GDM1 (cell line): ENCODE results near the gene DISP3.

Experiments
- DNase-seq: peaks from one replicate; lab custom pipeline; 2025; lab: John Stamatoyannopoulos, UW

The DISP3 gene

DNA sequence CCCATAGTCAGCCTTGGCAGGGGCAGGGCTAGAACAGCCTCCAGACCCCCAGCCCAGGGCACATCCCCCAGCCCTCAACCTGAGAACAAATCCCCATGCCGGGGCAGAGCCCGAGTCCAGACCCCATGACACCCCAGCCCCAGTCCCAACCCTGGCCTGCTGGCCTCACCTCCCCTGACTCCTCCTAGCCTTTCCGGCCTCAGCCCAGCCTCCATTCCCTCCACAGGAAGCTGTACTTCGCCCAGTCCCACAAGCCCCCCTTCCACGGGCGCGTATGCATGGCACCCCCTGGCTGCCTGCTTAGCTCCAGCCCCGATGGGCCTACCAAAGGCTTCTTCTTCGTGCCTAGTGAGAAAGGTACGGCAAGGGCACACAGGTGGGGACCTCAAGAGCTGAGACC, 50.4 kb downstream of the DISP3 start:
- no peak for DNase-seq

DNA sequence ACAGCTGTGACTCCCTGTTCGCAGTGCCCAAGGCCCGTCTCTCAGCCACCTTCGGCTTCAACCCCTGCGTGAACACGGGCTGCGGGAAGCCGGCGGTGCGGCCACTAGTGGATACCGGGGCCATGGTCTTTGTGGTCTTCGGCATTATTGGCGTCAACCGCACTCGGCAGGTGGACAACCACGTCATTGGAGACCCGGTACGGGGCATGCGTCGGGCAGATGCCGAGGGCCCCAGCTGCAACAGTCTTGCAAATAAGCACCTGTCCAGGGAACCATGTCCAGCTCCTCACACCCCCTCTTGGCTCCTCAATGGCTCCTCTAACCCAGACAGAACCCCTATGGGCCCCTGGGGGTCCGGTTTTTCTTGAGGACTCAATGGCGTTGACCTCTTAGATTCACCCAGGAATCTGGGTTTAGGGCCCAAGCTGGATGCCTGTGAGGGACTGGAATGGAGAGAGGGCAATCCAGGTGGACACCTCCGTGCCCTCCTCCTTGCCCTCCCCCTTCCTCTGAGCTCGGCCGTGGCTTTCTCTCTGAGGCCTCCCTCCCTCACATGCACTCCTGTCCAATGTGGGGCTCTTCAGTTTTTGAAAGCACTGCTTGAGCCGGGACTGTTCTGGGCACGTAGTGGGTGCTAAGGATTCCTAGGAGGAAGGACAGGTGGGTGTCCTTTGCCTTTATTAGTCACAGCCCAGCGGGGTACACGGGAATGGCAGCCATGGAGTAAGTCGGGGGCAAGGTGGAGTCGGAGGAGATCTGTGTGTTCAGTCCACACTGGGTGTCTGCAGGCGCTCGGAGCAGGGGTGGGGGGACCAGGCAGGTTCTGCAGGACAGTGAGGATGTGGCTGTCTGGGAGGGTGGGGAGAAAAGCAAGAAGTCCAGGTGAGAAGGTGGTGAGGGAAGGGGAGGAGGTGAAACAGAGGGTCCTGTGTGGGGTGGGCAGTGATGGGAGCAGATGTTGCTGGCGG, 51.1 kb downstream of the DISP3 start:
- DNase-seq = no peak

DNA sequence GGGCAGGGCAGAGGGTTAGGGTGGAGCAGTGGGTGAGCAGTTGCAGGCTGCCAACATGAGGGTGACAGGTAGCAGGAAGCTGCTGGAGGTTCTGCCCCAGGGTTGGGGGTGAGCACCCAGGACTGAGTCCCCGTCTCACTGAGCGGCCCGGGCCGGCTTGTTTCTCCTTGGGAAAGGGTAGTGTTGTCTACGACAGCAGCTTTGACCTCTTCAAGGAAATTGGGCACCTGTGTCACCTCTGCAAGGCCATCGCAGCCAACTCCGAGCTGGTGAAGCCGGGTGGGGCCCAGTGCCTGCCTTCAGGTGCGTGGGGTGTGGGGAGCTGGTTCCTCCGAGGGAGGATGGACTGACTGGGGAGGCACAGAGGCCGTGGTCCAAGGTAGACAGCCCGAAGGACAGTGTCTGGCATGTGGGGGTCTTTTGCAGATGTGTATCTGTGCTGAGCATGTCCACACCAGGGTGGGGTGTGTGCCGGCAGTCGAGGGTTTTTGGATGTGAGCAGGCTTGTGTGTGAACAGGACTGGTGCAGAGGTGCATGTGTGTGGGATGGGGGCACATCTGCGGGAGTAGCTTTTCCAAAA, 51.9 kb downstream of the DISP3 start:
- DNase-seq = no peak

DNA sequence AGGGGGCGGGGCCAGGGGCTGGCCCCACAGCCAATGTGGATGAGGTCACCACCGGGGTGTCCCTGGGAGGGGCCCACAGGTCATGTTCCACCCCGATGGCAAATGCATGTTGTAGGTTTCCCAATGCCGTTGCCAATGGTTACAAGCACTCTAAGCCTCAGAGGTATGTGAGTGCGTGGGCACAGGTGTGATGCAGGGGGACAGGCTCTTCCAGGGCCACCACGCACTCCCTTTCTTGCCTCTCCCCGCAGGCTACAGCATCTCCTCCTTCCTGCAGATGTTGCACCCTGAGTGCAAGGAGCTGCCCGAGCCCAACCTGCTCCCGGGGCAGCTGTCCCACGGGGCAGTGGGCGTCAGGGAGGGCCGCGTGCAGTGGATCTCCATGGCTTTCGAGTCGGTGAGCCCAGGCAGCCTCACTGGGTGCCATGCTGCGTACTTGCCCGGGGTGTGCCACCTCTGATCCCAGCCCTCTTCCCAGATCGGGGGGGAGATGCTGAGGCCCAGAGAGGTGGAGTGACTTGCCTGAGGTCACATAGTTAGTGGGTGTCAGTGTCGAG, 52.4 kb downstream of the DISP3 start:
- DNase-seq = no peak

DNA sequence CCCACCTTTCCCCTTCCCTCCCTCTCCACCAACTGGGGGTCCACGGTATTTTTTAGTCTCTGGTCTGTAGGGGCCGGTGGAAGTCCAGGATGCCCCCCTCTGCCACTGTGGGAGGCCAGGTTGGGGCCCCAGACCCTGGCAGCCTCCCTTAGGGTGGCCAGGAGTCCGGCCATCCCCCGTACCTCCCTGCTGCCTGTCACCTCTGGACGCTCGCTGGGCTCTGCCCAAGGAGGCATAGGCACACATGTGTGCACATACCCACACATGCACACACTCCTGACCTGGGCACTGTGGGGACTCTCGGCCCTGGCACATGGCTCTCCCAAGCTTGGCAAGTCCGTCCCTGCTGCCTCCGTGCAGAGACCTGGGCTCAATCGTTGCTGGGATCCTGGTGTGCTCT, 53.0 kb downstream of the DISP3 start:
- DNase-seq = no peak

DNA sequence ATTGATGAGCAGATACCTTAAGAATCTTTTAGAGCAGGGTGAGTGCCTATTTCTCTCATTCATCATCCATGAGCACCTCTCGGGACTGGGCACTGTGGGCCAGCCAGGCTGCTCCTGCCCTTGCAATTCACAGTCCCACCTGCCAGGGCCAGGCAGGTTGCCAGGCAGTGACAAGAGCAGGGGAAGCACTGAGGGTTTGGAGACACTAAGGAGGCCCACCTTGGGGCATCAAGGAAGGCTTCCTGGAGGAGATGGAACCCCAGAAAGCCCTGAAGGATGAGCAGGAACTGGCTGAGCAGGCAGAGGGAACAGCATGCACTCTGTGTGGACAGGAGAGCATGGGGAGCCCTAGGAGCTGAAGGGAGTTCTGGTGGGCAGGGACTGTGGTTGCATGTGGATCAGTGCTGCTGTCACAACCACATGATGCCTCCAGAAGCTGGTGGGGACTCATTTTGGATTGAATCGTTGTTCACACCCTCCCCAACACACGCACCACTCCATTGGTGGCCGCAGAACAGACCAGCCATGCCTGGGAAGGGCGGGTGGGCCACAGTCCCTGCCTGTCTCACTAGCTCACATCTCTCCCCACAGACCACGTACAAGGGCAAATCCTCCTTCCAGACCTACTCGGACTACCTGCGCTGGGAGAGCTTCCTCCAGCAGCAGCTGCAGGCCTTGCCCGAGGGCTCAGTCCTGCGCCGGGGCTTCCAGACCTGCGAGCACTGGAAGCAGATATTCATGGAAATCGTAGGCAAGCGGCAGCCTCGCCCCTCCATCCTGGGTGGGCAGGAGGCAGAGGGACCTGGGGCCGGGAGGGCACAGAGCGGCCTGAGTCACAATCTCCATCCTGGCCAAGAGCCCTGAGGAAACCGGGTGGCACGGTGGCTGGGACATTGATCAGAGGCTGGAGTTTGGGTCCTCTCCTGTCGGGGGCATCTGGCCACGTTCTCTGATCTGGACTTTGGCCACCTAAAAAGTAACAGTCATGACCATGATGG, 55.1 kb downstream of the DISP3 start:
- no peak for DNase-seq

DNA sequence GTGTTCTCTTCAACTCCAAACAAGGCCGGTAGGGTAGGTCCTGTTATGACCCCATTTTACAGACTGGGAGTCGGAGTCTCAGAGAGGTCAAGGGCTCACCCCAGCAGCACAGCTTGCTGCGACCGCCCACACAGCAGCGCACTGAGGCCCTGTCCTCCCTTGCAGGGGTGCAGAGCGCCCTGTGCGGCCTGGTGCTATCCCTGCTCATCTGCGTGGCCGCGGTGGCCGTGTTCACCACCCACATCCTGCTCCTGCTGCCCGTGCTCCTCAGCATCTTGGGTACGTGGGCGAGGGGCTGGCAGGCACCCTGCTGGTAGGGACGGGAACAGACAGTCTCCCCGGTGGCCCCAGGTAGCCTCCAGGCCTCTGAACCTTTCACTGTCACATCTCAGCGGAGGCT, 55.9 kb downstream of the DISP3 start:
- no peak for DNase-seq

DNA sequence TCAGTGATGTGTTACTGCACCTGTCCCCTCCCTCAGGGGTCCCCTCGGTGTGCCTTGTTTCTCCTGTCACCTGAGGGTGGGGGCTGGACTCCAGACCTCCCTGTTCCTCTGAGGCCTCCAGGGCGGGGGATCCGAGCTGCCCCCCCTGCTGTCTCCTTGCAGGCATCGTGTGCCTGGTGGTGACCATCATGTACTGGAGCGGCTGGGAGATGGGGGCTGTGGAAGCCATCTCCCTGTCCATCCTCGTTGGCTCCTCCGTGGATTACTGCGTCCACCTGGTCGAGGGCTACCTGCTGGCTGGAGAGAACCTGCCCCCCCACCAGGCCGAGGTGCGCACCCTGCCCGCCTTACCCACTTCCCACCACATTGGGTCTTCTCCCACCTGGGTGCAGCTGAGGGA, 56.4 kb downstream of the DISP3 start:
- no peak for DNase-seq

DNA sequence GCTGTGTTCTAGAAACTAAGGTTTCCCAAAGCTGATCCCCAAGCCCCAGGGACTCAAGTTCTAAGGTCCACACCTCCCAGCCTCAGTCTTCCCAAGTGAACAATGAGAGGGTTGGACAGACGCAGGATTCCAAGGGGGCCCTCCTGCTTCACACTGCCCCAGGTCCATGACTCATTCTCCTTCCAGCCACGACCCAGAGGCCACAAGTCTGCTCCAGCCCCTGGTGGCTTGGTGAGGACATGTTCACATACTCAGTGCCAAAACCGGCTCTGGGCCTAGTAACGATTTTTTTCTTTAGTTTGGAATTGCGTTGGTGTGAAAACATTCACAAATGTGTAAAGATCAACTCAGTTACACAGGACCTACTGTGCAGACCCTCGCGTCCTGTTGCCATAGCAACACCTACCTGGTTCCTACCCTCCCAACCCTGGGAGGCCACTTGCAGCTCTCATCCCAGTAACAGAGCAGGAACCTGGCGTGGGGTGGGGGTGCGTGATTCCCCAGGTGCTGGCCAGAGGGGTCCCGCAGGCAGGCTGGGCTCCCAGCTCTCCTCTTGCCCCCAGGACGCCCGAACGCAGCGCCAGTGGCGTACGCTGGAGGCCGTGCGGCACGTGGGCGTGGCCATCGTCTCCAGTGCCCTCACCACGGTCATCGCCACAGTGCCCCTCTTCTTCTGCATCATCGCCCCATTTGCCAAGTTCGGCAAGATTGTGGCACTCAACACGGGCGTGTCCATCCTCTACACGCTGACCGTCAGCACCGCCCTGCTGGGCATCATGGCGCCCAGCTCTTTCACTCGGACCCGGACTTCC, 57.0 kb downstream of the DISP3 start:
- no peak for DNase-seq

DNA sequence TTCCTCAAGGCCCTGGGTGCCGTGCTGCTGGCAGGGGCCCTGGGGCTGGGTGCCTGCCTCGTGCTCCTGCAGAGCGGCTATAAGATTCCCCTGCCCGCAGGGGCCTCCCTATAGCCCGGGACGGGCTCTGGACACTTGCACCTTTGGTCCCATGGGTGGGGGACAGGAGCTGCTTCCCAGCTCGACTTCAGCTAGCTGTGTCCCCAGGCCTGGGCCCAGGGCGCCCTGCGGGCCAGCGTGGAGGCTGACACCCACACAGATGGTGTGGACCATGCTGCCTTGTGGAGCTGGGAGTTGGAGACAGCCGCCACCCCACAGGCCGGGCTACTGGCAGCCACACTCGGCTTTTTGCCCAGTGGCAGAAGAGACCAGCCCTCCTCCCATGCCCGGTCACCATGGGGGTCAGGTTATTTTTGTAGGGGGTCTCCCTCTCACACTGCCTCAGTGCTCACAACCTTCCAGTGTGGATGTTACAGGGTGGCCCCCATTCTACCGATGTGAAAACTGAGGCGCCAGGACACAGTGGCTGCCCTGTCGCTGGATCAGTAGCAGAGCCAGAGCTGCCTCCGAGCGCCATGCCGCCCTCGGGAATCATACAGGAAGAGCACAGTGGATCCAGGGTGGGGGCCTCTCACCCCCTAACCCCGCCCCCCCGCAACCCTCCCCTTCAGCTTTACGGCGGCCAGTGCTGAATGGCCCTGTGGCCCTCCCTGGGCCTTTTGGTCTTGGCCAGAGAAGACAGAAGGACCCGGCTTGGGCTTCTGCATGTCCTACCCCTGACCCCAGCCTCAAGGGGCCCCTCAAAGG, 57.8 kb downstream of the DISP3 start:
- no peak for DNase-seq

DNA sequence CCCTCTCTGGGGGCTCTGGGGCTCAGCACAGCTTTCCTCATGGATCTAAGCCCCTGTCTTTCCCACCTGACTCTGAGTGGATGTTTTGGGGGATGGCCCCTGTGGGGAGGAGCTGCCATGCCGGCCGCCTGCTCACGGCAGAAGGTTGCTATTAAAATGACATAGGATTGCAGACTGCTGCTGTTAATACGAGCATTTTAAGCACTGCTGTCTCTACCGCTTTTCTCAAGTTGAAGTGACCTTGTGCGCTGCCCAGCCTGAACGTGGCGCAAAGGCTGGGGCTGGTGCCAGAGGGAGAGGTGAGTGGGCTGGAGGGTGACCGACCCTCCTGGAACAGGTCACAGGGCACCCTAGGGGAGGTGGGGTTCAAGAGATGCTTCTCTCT, 58.4 kb downstream of the DISP3 start:
- no peak for DNase-seq

DNA sequence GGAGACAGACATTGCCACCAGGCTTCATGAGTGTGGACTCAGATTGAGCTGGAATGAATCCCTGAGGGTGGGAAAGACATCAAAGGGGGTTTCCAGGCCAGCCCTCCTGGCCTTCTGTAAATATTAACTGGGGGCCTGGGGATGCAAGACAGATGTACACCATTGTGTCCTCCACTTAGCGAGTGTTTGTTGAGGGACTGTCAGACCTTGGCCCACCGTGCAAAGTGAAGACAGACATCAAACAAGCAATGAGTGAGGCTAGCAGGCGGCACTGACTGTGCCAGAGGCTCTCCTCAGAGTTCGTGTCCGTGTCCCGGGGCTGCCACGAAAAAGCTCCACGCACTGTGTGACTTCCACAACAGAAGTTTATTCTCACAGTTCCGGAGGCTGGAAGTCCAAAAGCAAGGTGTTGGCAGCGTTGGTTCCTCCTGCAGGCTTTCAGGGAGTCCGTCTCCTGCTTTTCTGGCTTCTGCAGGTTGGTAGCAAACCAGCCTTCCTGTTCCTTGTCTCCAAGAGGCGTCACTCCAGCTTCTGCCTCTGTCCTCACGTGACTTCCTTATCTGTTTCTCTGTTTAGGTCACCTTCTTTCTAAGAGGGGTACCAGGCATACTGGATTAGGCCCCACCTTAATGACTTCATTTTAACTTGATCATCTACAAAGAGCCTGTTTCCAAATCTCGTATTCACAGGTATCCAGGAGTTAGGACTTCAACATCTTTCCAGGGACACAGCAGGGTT, 59.1 kb downstream of the DISP3 start:
- no peak for DNase-seq

DNA sequence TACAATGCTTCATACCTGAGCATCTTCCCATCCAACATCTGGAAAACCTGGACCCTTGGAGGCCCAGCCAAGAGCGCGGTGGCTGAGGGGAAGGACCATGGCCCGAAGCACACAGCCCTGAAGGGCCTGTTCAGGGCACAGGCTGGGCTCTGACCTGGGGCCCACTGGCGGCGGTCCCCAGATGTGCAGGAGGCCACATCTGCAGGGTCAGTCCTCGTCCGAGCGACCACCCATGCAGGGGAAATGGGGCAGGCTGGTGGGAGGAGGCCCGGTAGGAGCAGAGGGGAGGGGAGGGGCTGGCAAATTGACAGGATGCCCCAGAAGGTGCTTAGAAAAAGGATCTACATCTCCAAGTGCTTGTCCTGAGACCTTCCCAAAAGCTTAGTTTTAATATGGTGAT, 59.9 kb downstream of the DISP3 start:
- no peak for DNase-seq

DNA sequence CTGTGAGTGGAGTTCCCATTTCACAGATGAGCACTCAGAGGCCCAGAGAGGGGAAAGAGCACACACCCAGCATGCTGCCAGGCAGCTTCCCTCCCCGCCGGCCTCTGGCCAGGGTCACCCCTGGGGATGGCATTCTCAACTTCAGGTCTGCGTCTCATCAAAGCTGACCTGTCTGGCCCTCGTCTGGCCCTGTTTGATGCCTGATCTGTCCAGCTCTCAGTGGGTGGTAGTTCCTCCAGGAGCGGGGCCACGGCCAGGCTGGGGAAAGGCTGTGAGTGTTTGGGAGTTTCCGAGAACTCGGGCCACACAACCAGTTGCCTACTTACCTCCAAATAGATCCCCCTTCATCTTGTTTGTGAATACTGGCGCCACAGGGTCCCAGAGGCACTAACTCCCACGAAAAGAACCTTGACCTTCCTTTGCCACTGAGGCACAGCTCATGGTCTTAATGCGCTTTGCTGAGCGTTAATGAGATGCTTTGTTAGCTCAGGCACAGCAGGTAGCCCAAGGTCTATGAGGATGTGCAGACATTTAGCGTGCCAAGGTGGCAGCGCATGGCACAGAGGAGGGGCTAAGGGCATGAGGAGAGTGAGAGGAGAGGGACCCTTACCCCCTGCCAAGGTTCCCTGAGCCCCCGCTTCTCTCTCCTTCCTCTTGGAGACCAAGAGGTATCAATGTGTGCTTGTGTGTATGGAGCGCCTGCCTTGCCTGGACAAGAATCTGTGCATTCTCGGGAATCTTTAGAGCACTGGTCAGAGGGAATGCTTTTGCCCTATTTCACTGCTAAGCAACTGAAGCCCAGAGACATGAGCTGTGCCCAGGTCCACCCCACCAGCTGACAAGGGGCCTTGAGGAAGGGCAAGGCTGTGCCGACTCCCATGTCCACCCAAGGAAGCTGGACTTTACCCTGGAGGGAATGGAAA, 61.2 kb downstream of the DISP3 start:
- DNase-seq = no peak

DNA sequence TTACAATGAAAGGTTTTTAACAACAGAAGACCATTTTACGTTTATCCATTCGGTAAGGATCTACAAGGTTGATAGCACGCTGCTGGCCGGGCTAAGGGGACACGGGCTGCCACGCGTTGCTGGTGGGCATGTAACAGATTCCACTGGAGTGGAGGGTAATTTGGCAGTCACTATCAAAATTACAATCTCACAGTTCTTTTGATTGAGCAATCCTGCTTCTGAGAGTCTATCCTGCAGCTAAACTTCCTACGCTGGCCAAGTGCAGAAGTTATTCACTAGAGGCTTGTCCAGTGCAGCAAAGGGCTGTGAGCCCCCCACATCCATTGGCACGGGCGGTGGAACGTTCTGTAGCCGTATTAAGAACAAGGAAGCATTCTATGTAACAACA, 61.8 kb downstream of the DISP3 start:
- DNase-seq = no peak

DNA sequence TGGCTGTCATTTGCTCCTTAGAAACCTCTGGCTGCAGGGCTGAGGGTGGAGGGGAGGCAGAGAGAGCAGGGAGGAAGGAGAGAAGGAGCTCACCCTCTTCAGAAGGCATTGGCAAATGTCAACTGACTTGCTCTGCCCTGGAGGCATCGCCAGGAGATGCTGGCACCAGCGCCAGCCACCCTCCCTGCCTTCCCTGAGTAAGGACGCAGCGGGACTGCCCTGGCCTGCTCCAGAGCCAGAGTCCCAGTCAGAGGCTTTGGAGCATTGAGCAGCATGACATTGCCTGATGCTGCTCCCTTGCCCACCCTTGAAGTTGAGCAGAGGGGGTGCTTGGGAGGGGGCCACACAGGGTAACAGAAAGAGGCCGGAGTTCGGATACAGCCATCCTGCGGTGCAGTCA, 62.3 kb downstream of the DISP3 start:
- DNase-seq = no peak

DNA sequence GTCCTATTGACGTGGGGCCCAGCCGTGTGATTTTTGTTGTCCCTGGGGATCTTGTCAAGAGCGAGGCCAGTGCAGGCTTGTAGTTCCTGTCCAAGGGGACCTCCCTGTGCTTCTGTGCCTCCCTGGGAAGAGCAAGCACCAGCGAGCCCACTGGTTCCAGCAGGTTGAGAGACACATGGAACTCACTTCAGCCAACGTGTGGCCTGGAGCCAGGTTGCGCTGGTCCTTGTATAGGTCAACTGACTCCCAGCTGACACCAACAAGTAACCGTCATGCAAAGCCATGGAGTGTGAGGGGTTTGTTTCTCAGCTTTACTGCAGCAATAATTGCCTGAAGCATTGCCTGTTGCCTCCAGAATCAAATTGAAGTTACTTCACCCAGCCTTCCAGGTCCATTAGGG, 63.0 kb downstream of the DISP3 start:
- DNase-seq = no peak

DNA sequence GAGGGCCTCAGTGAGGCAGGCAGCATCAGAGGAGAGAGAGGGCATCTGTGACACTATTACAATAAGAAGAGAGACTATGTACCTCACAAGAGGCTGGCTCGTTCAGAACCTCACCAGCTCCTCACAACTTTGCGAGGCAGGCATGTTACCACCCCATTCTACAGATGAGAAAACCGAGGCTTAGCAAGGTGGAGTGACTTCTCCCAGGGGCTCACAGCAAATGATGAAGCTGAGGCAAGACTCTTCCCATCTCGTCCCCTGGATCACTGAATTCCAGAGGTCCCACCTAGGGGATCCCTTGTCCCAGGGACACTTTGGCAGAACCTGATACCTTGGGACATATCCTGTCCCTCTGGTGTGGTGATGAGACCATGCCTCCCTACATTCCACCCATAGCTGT, 64.4 kb downstream of the DISP3 start:
- no peak for DNase-seq

DNA sequence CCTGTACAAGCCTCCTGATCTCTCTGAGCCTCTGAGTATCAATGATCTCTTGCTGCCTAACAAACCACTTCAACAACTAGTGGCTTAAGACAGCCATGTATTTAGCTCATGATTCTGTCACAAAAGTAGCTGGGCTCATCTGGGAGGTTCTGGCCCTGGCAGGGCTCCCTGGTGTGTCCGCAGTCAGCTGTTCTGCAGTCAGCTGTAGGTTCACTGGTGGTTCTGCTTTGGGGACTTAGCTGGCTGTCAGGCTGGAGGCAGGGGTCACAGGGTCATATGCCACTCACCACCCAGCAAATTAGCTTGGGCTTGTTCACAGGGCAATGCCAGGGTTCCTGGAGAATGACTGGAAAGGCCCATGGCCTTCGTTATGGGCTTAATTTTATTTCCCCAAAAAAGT, 64.8 kb downstream of the DISP3 start:
- no peak for DNase-seq
